Prostate gland (tissue), 2 donors: ENCODE measurements around the gene CDHR2. TPM values are rescaled to one million over a fixed set of nuclear protein-coding genes. Genes with fewer than 3 reads are reported as not detected.

Source experiments
- DNase-seq: peaks from one replicate; pipeline ENCODE4 v3.0.0-alpha.2; 2019; ENCODE audit warnings: low spot score
- H3K27ac ChIP-seq, 2 donors: fragments of 200-600 bp; sonication (generic); 2 replicates each; pipeline ENCODE4 v1.5.1; 2017 to 2019
- H3K27me3 ChIP-seq: fragments of 200-600 bp; sonication (generic); replicated peaks from 2 replicates; pipeline ENCODE4 v1.5.1; 2019; ENCODE audit not compliant: insufficient read depth
- H3K36me3 ChIP-seq, 2 donors: fragments of 200-600 bp; sonication (generic); 1 replicate in 1 of 2; 2 replicates in 1 of 2; pipeline versions ENCODE4 v1.5.1 to v1.8.1; 2017 to 2019
- H3K4me1 ChIP-seq: fragments of 200-600 bp; sonication (generic); replicated peaks from 2 replicates; pipeline ENCODE4 v1.5.1; 2019
- H3K4me3 ChIP-seq, 2 donors: fragments of 200-600 bp; sonication (generic); 2 replicates each; pipeline ENCODE4 v1.5.1; 2017 to 2019
- H3K9me3 ChIP-seq: fragments of 200-600 bp; sonication (generic); 2 replicates; pipeline ENCODE4 v1.5.1; 2017
- POLR2A ChIP-seq: fragments of 450-650 bp; IDR thresholded peaks from one replicate; pipeline ENCODE4 v1.6.1; 2016; ENCODE audit warnings: antibody characterized with exemption, mild to moderate bottlenecking
- POLR2AphosphoS5 ChIP-seq: sonication (generic); formaldehyde crosslinking; IDR thresholded peaks from one replicate; pipeline ENCODE4 v1.6.1; 2017; ENCODE audit warnings: antibody characterized with exemption
- WGBS: methylation state at CpG from one replicate; pipeline ENCODE4 v1.1.5; 2018; 5-methylcytosine and 5-hydroxymethylcytosine counted together
- intact Hi-C: fragments of 100-400 bp; cut with DNase I; formaldehyde crosslinking; loops from one replicate; pipeline ENCODE4 v1.14.2; 2022
- total RNA-seq, 2 donors: library from RNA; depleted of rRNA; stranded (reverse); fragments of >200 nt; gene quantifications; one replicate each; pipeline ENCODE4 v1.1.0, GENCODE V29; 2016
- TF ChIP-seq, protein P1 (sequence below), 4 experiments: fragments of 200-600 bp in 2 of 4; fragments of 450-650 bp in 2 of 4; sonication (generic) in 2 of 4; IDR thresholded peaks; 1 replicate in 3 of 4; 2 replicates in 1 of 4; pipeline ENCODE4 v1.5.1; 2016 to 2019; ENCODE audit warnings: antibody characterized with exemption in 4 of 4, mild to moderate bottlenecking in 2 of 4, moderate library complexity in 2 of 4

The CDHR2 gene
- total RNA-seq, 2 donors from 2014 or later: 1.1 TPM; not detected in 1

DNA sequence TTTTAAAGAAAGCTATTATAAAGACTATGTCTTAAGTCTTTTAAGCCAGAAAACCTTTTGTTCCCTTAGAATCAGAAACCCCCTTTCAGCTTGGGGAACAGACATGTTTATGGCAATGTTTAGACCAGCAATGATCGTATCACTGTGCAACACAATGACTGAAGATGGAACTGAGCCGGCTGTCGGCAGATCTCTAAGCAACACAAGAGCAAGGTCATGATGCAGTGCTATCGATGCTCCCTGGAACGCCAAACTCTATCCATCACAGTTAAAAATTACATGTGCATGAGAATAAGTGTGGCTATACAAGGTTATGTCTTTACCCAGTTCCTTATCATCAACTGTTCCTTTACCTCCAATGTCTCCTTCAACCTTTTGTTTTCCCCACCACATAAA, 10.2 kb upstream of the CDHR2 start:
- TF ChIP-seq, protein P1, sequence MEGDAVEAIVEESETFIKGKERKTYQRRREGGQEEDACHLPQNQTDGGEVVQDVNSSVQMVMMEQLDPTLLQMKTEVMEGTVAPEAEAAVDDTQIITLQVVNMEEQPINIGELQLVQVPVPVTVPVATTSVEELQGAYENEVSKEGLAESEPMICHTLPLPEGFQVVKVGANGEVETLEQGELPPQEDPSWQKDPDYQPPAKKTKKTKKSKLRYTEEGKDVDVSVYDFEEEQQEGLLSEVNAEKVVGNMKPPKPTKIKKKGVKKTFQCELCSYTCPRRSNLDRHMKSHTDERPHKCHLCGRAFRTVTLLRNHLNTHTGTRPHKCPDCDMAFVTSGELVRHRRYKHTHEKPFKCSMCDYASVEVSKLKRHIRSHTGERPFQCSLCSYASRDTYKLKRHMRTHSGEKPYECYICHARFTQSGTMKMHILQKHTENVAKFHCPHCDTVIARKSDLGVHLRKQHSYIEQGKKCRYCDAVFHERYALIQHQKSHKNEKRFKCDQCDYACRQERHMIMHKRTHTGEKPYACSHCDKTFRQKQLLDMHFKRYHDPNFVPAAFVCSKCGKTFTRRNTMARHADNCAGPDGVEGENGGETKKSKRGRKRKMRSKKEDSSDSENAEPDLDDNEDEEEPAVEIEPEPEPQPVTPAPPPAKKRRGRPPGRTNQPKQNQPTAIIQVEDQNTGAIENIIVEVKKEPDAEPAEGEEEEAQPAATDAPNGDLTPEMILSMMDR (IDR thresholded peaks at IDR 0.05): no peak
- TF ChIP-seq POLR2A (no peak), POLR2AphosphoS5 (no peak)
- no peak for DNase-seq
- Histone ChIP-seq H3K36me3 (no peaks in the 10 kb centered on the region), H3K4me3 (no peak overlapping the region), H3K4me1 (peaks cover 13% of the 10 kb centered on the region), H3K27ac (no peak overlapping the region), H3K27me3 (no peaks in the 10 kb centered on the region), H3K9me3 (no peaks in the 10 kb centered on the region)
- 21% methylated on average over 5 of the region's 5 CpGs for WGBS
- intact Hi-C loops: loop anchor here (5.0 kb wide), 1 partner anchor 122 kb away; the partner anchor contains the start of gene CLTB

DNA sequence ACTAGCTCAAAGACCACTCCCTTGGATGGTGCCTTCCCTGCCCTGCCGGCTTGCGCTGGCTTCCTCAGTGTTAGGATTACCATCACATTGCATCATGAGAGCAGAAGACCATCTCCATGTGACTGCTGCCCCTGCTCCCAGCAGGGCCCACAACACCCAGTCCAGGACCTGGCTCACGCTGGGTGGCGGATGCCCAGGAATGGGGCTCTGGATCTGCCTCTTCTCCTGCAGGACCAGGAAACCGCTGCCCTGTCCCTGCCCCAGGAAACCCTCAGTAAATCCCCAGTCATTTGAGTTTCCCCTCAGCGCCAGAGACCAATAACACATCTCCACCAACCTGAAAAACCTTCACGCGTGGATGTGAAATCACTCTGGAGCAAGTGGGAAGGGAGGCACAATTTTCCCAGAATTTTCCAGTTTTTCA, 8.7 kb upstream of the CDHR2 start:
- no peaks in the 10 kb centered on the region for H3K9me3 ChIP-seq
- 83% methylated on average over 8 of the region's 8 CpGs for WGBS
- H3K27me3 ChIP-seq: no peaks in the 10 kb centered on the region
- TF ChIP-seq POLR2A (no peak), POLR2AphosphoS5 (no peak)
- TF ChIP-seq, protein P1 (IDR thresholded peaks at IDR 0.05): no peak
- H3K4me1 ChIP-seq: no peaks in the 10 kb centered on the region
- no peaks in the 10 kb centered on the region for H3K36me3 ChIP-seq
- no peak for DNase-seq
- no peak overlapping the region for H3K4me3 ChIP-seq
- intact Hi-C loops: no loop called here
- no peak overlapping the region for H3K27ac ChIP-seq

DNA sequence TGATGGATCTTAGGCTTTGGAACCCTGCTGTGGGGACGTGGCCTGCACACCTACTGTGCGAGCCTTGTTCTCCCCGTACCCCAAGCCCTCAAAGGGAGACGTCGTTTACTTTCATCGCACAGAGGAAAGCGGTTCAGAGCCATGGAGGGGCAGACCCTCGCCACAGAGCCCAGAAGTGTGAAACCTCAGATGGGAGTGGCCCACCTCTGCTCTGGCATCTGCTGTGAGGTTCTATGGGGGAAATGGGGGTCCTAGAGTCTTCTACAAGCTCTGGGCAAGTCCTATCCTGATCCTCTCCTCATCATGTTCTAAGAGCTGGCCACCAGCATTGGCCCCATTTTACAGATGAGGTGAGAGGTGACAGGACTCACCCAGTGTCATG, 8.2 kb upstream of the CDHR2 start:
- H3K27me3 ChIP-seq: no peaks in the 10 kb centered on the region
- H3K27ac ChIP-seq: peak overlapping the region in 1 of 2 donors; percentile 72
- no peaks in the 10 kb centered on the region for H3K4me1 ChIP-seq
- H3K9me3 ChIP-seq: no peaks in the 10 kb centered on the region
- intact Hi-C loops: no loop called here
- no peaks in the 10 kb centered on the region for H3K36me3 ChIP-seq
- WGBS: 94% methylated on average over 8 of the region's 8 CpGs
- TF ChIP-seq, protein P1 (IDR thresholded peaks at IDR 0.05): no peak
- no peak for TF ChIP-seq POLR2AphosphoS5
- TF ChIP-seq POLR2A: no peak
- no peak overlapping the region for H3K4me3 ChIP-seq
- no peak for DNase-seq

DNA sequence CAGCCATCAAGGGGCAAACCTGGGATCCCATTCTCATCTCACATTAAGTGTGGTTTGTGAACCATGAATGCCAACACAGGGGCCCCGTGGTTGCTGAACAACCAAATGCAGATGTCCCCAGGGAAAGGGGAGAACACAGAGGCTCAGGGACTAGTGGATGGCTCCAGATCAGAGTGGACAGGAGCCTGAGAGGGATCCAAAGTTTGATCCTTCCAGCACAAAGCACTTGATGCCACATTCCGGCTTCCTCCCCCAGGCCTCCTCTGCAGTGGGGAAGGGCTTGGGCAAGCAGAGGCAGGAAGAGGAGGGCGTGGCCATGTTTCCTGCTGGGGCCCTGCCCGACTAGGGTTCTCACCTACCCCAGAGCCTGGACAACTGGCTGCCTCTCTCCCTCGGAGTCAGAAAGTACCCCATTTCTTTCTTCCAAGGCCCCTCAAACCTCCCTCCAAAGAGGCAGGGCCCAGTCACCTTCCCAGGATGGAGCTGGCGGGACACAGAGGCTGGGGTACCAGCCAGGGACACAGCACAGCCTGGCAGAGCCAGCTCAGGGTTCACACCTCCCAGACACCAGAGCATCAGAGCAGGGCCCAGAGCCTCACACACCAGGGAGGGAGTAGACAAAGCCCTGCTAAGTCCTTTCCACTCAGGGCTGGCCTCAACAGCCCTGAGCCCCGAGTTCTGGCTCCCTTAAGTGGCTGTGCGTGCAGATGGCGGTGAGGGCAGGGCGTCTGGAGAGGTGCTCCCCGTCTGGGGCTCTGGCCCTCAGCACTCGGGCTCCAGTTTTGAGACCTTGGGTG, 7.6 kb upstream of the CDHR2 start:
- Histone ChIP-seq H3K36me3 (no peaks in the 10 kb centered on the region), H3K9me3 (no peaks in the 10 kb centered on the region), H3K4me1 (no peaks in the 10 kb centered on the region), H3K27ac (peak overlapping the region; percentile 50 to 72), H3K27me3 (no peaks in the 10 kb centered on the region), H3K4me3 (no peak overlapping the region)
- intact Hi-C loops: no loop called here
- TF ChIP-seq, protein P1 (IDR thresholded peaks at IDR 0.05): no peak
- peak; percentile 42 for TF ChIP-seq POLR2AphosphoS5
- TF ChIP-seq POLR2A: peak; percentile 62
- DNase-seq: peak; percentile 62
- WGBS: 58% methylated on average over 12 of the region's 12 CpGs

DNA sequence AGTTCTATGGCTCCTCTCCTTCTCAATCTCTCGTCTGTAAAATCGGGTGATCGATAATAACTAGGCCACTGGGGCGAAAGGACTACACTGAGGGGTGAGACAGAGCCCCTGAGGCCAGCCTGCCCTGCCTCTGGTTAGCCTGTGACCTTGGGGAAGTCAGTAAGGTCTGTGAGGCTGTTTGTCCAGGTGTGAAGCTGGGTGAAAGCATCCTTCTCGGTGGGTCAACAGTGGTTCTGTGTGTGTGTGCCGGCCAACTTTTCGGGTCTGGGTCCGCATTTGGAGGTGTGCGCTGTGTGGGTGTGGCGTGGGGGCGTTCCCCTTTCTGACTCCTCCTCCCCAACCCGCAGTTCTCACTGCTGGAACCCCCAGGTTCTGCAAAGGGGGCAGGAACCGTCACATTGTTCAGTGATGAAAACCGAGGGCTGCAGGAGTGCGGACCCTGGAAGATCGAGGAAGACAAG, 7.0 kb upstream of the CDHR2 start:
- intact Hi-C loops: no loop called here
- Histone ChIP-seq H3K27me3 (no peaks in the 10 kb centered on the region), H3K4me3 (peak overlapping the region; percentile 45 to 52), H3K4me1 (no peaks in the 10 kb centered on the region), H3K27ac (peak overlapping the region; percentile 62 to 72), H3K9me3 (no peaks in the 10 kb centered on the region), H3K36me3 (no peaks in the 10 kb centered on the region)
- TF ChIP-seq, protein P1 (IDR thresholded peaks at IDR 0.05): no peak
- TF ChIP-seq POLR2A: no peak
- no peak for TF ChIP-seq POLR2AphosphoS5
- DNase-seq: no peak
- WGBS: 69% methylated on average over 16 of the region's 16 CpGs
